Ectodermal cell (in vitro differentiated cells): ENCODE results near the gene SMIM24.

ENCODE experiments used
- H3K27ac ChIP-seq: 2 replicates; pipeline ENCODE4 v1.7.0; 2013; ENCODE audit warnings: mild to moderate bottlenecking, low read depth, low read length; ENCODE audit not compliant: insufficient read depth, poor library complexity, severe bottlenecking
- H3K27me3 ChIP-seq: 2 replicates; pipeline ENCODE4 v1.7.0; 2013; ENCODE audit warnings: mild to moderate bottlenecking, low read length; ENCODE audit not compliant: insufficient read depth, control insufficient read depth, poor library complexity, severe bottlenecking
- H3K36me3 ChIP-seq: one replicate; pipeline ENCODE4 v1.7.0; 2013; ENCODE audit warnings: low read length; ENCODE audit not compliant: control insufficient read depth, insufficient read depth
- H3K4me1 ChIP-seq: one replicate; pipeline ENCODE4 v1.7.0; 2013; ENCODE audit warnings: low read length; ENCODE audit not compliant: control insufficient read depth, insufficient read depth
- H3K4me3 ChIP-seq: 2 replicates; pipeline ENCODE4 v1.7.0; 2013; ENCODE audit warnings: low read depth, low read length, control low read depth; ENCODE audit not compliant: insufficient read depth
- H3K9me3 ChIP-seq: 2 replicates; pipeline ENCODE4 v1.7.0; 2013; ENCODE audit warnings: mild to moderate bottlenecking, low read length, moderate library complexity; ENCODE audit not compliant: control insufficient read depth
- WGBS, 2 experiments: methylation state at CpG; one replicate each; pipeline ENCODE4 v1.1.7; 2013; ENCODE audit warnings: missing lambda C conversion rate in 2 of 2; 5-methylcytosine and 5-hydroxymethylcytosine counted together

SMIM24 gene

DNA sequence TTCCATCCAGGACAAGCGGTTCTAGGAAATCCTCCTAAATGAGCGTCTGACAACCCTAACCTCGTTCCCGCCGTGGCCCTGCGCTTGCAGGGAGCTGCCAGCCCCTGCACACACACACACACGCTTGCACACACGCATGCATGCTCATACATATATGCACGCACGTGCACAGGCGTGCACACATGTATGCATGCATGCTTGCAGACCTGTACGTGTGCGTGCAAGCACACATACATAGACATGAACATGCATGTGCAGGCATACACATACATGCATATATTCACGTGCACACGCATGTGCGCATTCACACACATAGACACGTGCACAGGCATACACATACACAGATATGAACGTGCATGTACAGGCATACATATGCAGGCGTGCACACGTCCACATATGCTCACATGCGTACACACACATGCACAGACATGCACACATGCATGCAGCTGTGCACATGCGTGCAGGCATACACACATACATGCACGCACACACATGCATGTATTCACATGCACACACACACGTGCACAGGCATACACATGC lies 35.6 kb downstream of the SMIM24 start:
- Histone ChIP-seq H3K27me3 (peaks cover 67% of the 10 kb centered on the region), H3K4me1 (peaks cover 19% of the 10 kb centered on the region), H3K27ac (peak overlapping the region; percentile 90), H3K9me3 (no peaks in the 10 kb centered on the region), H3K36me3 (no peaks in the 10 kb centered on the region), H3K4me3 (peak overlapping the region; percentile 12)
- 72 to 73% methylated on average over 24 of the region's 24 CpGs for WGBS, 2 experiments

DNA sequence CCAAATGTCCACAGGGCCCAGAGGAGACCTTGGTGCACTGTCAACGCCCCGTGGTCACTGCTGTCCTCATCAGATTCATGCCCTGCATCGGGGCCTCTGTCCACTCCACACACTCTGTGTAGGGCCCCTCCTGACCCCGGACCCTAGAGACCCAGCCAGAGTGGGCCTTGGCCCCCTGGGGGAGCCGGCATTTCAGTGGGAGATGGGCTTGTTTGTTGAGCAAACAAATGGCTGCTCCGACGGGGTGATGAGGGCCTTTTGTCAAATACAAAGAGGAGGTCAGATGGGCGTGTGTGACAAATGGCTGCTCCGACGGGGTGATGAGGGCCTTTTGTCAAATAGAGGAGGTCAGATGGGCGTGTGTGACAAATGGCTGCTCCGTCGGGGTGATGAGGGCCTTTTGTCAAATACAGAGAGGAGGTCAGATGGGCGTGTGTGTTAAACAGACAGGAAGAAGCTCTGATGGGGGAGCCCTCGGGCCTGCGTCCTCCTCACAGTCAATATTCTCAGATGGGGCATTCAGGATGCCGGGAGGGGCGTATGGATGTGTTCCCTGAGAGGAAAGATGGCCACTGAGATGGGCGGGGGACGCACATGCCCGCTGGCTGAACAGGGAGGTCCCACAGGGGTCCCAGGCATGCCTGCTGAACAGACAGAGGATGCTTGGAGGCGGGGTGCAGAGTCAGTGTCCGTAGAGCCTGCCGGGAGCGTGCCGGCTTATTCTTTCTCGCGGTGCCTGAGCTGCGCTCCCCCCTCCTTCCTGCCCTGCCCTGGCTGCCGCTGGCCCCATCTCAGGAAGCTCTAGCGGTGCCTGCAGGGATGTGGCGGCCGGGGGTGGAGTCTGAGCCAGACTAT lies 36.3 kb downstream of the SMIM24 start:
- Histone ChIP-seq H3K27me3 (peaks cover 68% of the 10 kb centered on the region), H3K9me3 (no peaks in the 10 kb centered on the region), H3K4me3 (peak overlapping the region; percentile 12), H3K36me3 (no peaks in the 10 kb centered on the region), H3K4me1 (peaks cover 19% of the 10 kb centered on the region), H3K27ac (peak overlapping the region; percentile 90)
- 11% methylated on average over 33 of the region's 33 CpGs for WGBS, 2 experiments

DNA sequence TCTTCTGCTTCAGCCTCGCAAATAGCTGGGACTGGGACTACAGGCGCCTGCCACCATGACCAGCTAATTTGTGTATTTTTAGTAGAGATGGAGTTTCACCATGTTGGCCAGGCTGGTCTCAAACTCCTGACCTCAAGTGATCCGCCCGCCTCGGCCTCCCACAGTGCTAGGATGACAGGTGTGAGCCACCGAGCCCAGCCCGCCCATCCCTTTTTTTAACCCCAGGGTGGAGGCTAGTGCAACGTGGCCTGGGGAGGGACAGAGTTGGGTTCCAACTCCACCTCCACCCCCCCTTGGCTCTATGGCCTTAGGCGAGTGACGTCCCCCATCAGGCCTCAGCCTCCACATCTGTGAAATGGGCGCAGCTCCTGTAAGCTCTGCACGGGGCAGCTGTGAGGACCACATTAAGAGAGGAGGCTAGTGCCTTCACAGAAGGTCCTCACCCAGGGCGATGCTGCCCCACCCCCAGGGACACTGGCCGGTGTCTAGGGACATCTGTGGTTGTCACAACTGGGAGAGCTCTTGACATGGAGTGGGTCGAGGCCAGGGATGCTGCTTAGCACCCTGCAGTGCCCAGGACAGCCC lies 37.7 kb downstream of the SMIM24 start:
- no peaks in the 10 kb centered on the region for H3K9me3 ChIP-seq
- H3K4me3 ChIP-seq, result no peak overlapping the region
- no peak overlapping the region for H3K27ac ChIP-seq
- H3K36me3 ChIP-seq, result no peaks in the 10 kb centered on the region
- H3K4me1 ChIP-seq, result peaks cover 19% of the 10 kb centered on the region
- peaks cover 55% of the 10 kb centered on the region for H3K27me3 ChIP-seq
- WGBS, 2 experiments, result 86% methylated on average over 15 of the region's 15 CpGs

DNA sequence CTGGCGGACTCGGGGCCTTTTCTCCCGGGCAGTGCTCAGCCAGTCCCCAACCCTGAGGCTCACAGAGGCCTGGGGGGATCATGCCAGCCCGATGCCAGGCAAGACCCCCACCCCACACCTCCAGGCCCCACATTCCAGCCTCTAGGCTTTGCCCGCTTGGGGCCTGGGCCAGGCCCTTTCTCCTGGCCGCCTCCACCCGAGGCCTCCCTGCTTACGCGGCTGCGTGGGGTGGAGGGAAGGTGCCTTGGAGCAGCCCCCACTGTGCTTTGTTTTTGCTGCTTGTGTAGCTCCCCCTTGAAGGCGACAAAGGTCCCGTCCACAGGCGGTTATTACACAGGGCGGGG lies 38.4 kb downstream of the SMIM24 start:
- WGBS, 2 experiments, result 84% methylated on average over 14 of the region's 14 CpGs
- Histone ChIP-seq H3K27me3 (peaks cover 49% of the 10 kb centered on the region), H3K9me3 (no peaks in the 10 kb centered on the region), H3K27ac (no peak overlapping the region), H3K36me3 (no peaks in the 10 kb centered on the region), H3K4me3 (no peak overlapping the region), H3K4me1 (peaks cover 19% of the 10 kb centered on the region)

DNA sequence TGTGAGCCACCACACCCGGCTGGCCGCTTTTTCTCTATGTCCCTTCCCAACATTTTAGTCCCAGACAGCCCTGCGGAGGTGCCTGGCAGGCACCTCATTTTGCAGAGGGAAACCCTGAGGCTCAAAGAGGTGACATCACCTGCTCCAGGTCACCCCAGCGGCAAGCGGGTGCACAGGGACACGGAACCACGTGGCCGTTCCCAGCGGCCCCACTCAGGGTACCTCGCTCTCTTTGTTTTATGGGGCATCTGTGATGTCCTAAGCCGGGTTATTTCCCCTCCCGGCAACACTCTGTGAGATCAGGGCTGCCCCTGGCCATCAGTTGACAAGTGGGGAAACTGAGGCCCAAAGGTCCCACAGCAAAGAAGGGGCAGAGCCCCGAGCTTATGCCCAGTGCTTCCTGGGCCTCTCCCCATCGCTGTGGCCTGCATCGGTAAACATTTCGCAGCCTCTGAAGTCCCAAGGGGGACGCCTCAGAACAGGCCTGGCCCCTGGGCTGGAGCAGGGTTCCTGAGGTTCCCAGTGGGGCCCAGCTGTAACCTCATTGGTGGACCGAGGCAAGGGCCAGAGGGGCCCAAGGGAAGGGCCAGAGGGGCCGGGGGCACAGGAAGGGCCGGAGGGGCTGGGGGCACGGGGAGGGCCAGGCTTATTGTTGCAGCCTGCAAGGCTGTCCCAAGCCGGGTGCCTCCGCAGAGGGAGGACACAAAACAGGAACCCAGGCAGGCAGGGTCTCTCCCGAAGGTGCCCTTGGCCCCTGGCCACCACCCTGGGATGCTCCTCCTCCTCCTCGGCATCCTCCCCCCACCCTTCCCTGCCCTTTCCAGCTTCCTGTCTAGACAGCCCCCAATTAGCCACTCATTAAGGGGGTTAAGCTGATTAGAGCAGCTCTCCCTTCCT lies 39.0 kb downstream of the SMIM24 start:
- WGBS, 2 experiments, result 88 to 90% methylated on average over 25 of the region's 25 CpGs
- Histone ChIP-seq H3K4me1 (peaks cover 19% of the 10 kb centered on the region), H3K36me3 (no peaks in the 10 kb centered on the region), H3K9me3 (no peaks in the 10 kb centered on the region), H3K27ac (no peak overlapping the region), H3K4me3 (no peak overlapping the region), H3K27me3 (peaks cover 44% of the 10 kb centered on the region)

DNA sequence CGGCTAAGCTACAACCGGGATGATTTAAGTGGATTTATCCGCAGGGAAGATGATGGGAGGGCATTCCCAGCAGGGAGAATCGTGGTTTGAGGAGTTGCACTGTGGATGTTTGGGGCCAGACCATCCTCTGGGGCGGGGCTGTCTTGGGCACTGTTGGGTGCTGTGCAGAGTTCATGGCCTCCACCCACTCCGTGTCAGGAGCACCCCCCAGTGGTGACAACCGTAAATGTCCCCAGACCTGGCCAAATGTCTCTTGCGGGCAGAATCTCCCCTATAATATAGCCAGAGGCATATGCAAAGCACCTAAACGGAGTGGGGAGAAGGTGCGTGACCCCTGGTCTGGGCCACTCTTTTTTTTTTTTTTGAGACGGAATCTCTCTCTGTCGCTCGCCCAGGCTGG lies 40.2 kb downstream of the SMIM24 start:
- Histone ChIP-seq H3K4me1 (peaks cover 13% of the 10 kb centered on the region), H3K9me3 (no peaks in the 10 kb centered on the region), H3K4me3 (no peak overlapping the region), H3K36me3 (no peaks in the 10 kb centered on the region), H3K27me3 (peaks cover 31% of the 10 kb centered on the region), H3K27ac (no peak overlapping the region)
- WGBS, 2 experiments, result 46 to 51% methylated on average over 13 of the region's 13 CpGs

DNA sequence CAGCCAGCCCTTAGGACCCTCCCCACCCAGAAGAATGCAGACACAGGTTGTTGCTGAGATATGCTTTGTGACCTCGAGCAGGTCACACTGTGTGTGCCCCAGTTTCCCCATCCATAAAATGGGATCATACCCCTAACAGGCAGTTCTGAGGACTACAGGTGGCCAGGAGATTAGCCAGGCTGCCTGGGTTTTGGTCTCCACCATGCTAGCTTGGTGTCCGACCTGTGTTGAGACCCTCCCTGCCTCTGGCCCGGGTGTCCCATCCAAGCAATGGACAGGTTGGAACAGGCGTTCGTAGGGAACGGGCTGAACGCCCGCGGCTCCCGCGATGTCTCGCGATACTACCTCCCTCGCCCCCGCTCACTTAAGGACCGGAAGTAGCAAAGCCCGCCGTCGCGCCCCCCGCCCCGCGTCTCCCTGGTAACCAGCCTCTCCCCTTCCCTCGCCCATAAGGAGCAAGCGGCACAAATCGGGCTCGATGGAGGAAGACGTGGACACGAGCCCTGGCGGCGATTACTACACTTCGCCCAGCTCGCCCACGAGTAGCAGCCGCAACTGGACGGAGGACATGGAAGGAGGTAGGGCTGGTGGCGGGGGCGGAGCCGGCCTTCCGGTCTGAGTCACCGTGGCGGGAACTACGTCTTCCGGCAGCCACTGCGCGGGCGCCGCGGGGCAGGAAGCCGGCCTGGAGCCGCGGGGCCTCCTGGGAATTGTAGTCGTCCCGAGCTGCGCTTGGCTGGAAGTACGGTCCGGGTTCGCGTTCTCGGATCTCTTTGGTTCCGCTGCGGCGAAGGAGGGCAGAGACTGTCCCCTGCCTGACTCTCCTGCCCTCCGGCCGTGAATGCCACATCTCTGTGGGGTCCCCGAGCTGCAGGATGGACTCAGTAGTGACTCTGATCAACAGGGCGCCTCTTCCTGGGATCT lies 45.4 kb downstream of the SMIM24 start:
- H3K4me1 ChIP-seq, result no peaks in the 10 kb centered on the region
- peak overlapping the region; percentile 85 for H3K4me3 ChIP-seq
- peaks cover 2% of the 10 kb centered on the region for H3K27me3 ChIP-seq
- H3K9me3 ChIP-seq, result no peaks in the 10 kb centered on the region
- H3K27ac ChIP-seq, result peak overlapping the region; percentile 84
- H3K36me3 ChIP-seq, result no peaks in the 10 kb centered on the region
- 0 to 1% methylated on average over 67 of the region's 67 CpGs for WGBS, 2 experiments

DNA sequence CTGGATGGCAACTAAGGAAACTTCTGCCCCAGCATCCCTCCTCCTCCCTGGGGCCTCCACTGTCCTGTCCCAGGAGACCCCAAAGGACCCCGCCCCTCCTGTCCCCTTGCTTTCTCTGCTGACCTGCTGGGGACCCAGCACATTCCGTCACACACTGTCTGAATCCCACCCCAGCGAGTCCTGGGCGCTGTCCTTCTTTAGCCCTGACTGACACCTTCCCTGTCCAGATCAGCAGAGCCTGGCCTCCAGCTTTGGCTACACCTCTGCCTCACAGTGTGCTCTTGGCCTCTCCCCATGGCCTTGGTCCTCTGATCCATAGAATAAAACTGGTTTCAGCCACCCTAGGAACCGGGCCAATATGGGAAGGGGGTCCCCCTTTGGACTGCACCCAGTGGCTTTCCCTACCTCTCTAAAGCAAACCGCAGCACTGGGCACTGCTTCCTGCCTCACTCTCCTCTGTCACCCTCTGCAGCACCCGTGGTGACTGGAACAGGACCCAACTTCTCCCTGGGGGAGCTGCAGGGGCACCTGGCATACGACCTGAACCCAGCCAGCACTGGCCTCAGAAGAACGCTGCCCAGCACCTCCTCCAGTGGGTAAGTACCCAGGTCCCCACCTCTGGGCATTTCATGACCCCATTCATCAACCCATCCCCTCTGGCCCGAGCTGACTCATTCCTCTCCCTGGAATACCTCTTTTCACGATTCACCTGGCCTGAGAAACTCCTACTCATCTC lies 46.4 kb downstream of the SMIM24 start:
- 86 to 88% methylated on average over 11 of the region's 11 CpGs for WGBS, 2 experiments
- Histone ChIP-seq H3K27me3 (no peaks in the 10 kb centered on the region), H3K27ac (no peak overlapping the region), H3K36me3 (no peaks in the 10 kb centered on the region), H3K4me3 (peak overlapping the region; percentile 85), H3K4me1 (no peaks in the 10 kb centered on the region), H3K9me3 (no peaks in the 10 kb centered on the region)

DNA sequence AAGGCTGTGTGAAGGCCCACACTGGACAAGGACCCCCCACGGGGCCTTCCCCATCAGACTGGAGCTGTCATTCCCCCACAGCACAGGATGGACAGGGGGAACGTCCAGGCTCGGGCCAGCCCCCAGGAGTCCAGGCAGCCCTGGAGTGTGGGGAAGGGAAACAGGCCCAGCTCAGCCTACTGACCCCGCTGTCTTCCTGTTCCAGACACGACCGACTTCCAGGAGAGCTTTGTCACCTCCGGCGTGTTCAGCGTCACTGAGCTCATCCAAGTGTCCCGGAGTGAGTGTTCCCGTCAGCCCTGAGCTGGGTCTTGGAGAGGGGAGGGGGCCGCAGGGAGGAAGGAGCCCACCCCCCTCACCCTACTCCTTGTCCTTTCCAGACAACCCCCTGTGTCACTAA lies 47.0 kb downstream of the SMIM24 start:
- no peak overlapping the region for H3K27ac ChIP-seq
- no peaks in the 10 kb centered on the region for H3K9me3 ChIP-seq
- WGBS, 2 experiments, result 84 to 87% methylated on average over 11 to 12 of the region's 12 CpGs
- H3K4me1 ChIP-seq, result no peaks in the 10 kb centered on the region
- H3K4me3 ChIP-seq, result no peak overlapping the region
- no peaks in the 10 kb centered on the region for H3K36me3 ChIP-seq
- no peaks in the 10 kb centered on the region for H3K27me3 ChIP-seq
